Bronchial epithelial cell (primary cell): ENCODE data around the gene RBBP4. TPM values are rescaled to one million over a fixed set of nuclear protein-coding genes. Genes with fewer than 3 reads are reported as not detected.
"Not testable (repeated sequence)": the region's sequence is repeated elsewhere in the genome, so short reads cannot be mapped to it uniquely, and the experiment has no call there.

Source experiments
- DNase-seq: peaks from one replicate; pipeline ENCODE4 v3.0.0-alpha.2; 2010; ENCODE audit warnings: low read depth
- FAIRE-seq: peaks from 2 replicates; lab custom pipeline; 2011; peaks lifted over from hg19 to GRCh38; lab: Jason Lieb, UNC
- H3K27me3 ChIP-seq: 2 replicates; pipeline ENCODE4 v1.5.1; 2011; ENCODE audit warnings: low read length; ENCODE audit not compliant: control insufficient read depth, insufficient read depth
- H3K36me3 ChIP-seq: 2 replicates; pipeline ENCODE4 v1.5.1; 2011; ENCODE audit warnings: low read length; ENCODE audit not compliant: control insufficient read depth, insufficient read depth
- H3K4me3 ChIP-seq: 2 replicates; pipeline ENCODE4 v1.5.1; 2011; ENCODE audit warnings: mild to moderate bottlenecking, low read depth, low read length, control low read depth
- CTCF ChIP-seq: IDR thresholded peaks from 2 replicates; pipeline ENCODE4 v1.5.1; 2011; ENCODE audit warnings: mild to moderate bottlenecking, moderate library complexity, low read length, control low read depth, inconsistent platforms; ENCODE audit not compliant: insufficient read depth, severe bottlenecking
- total RNA-seq: library from RNA; depleted of rRNA; stranded (reverse); fragments of >200 nt; gene quantifications from 2 replicates; pipeline ENCODE4 v1.2.1, GENCODE V29; 2014

The RBBP4 gene
- total RNA-seq, 1 donor from 2014 or later: 93.7 TPM

DNA sequence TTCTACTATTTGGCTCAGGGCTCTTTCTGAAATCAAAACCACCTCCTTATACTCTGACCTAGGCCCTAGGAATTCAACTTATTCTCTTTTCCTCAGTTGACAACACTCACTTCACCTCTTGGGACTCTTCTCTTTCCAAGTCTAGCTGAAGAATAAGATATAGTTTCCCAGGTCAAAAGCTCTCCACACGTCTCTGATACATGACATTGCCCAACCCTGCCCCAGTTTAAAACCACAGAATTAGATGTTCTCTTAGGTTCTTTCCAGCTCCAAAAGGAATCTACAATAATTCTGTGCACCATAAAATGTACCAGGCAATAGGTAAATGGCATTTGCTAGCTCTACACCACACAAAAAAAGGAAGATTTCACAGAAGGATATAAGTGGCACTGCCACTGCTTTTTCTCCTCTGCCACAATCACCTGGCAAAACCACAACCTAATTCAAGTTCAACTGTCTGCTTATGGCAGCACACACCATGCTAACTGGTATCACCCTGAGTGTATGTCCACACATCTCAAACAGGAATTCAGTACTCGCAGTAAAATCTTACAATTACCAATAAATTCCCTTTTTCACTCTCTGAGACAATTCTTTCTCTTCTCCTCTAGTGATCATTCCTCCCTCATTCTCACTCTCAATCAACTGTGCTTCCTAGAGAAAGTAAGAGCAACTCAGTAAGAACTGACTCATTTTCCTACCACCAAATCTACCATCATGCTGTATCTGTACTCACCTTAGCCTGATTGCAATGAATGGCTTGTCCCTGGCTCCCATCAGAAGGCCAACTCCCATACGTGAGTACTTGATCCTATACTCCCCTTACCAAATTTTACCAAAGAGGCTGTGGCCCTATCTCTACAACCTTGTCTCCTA is 28.0 kb upstream of the RBBP4 start:
- DNase-seq (no peak), FAIRE-seq (no peak)
- no peaks in the 10 kb centered on the region for H3K27me3 ChIP-seq
- H3K4me3 ChIP-seq: no peak overlapping the region
- H3K36me3 ChIP-seq: peaks cover 1% of the 10 kb centered on the region
- TF ChIP-seq CTCF: no peak

DNA sequence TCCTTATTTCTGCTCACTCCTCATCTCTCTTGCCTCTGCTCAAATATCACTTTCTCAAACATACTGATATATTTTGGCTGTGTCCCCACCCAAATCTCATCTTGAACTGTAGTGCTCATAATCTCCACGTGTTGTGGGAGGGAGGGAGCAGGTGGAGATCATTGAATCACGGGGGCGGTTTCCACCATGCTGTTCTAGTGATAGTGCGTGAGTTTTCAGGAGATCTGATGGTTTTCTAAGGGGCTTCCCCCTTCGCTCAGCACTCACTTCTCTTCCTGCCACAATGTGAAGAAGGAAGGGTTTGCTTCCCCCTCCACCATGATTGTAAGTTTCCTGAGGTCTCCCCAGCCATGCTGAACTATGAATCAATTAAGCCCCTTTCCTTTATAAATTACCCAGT is 27.2 kb upstream of the RBBP4 start:
- no peak overlapping the region for H3K4me3 ChIP-seq
- no peak for TF ChIP-seq CTCF
- no peak for DNase-seq
- no peaks in the 10 kb centered on the region for H3K27me3 ChIP-seq
- FAIRE-seq: no peak
- H3K36me3 ChIP-seq: peaks cover 1% of the 10 kb centered on the region

- no peaks in the 10 kb centered on the region for H3K27me3 ChIP-seq
- TF ChIP-seq CTCF: no peak
- no peak for DNase-seq
- H3K4me3 ChIP-seq: no peak overlapping the region
- no peak for FAIRE-seq
- peaks cover 1% of the 10 kb centered on the region for H3K36me3 ChIP-seq
Observed at GRCh38 chr1:32626176-32626575, 24.8 kb upstream of the RBBP4 start.

DNA sequence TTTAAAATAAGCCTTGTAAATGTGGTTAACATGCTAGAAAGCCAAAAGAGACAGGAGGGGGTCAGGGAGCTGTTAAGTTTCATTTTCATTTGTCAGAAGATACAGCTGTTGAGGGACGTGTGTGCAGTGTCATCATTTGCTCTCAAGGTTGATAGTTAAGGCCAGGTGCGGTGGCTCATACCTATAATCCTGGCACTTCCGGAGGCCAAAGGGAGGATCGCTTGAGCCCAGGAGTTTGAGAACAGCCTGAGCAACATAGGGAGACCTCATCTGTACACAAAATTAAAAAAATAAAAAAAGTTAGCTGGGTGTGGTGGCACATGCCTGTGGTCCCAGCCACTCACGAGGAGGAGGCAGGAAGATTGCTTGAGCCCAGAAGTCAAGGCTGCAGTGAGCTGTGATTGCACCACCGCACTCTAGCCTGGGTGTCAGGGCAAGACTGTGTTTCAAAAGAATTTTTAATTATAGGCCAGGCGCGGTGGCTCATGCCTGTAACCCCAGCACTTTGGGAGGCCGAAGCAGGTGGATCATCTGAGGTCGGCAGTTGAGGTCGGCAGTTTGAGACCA is 23.3 kb upstream of the RBBP4 start:
- DNase-seq (no peak), FAIRE-seq (no peak)
- no peak for TF ChIP-seq CTCF
- H3K4me3 ChIP-seq: no peak overlapping the region
- H3K36me3 ChIP-seq: peaks cover 1% of the 10 kb centered on the region
- no peaks in the 10 kb centered on the region for H3K27me3 ChIP-seq

- not testable (repeated sequence) for H3K27me3 ChIP-seq, H3K4me3 ChIP-seq, H3K36me3 ChIP-seq, DNase-seq, FAIRE-seq
Observed at GRCh38 chr1:32630173-32630572, 20.8 kb upstream of the RBBP4 start.

DNA sequence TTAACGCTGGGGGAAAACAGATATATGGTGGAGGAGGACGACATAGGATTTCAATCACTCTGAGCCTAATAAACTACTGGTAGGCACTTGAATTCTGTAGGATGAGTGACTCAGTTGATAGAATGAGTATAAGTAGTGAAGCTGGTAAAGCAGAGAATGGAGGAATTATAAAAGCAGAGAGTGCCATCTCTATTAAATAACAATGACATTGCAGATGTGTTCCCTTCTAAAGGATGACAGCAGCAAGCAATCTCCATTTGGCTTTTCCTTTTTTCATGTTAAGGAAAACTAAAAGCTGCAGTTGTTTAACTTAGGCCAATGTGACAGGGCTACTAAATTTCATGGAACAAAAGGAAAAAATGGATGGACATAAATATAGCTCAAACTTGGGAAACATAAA is 18.2 kb upstream of the RBBP4 start:
- H3K36me3 ChIP-seq: no peaks in the 10 kb centered on the region
- TF ChIP-seq CTCF: no peak
- H3K27me3 ChIP-seq: no peaks in the 10 kb centered on the region
- FAIRE-seq (no peak), DNase-seq (no peak)
- H3K4me3 ChIP-seq: no peak overlapping the region
